Hematopoietic multipotent progenitor cell treated with erythropoietin and hydrocortisone succinate and interleukin-3 and kit ligand, for 8 days (in vitro differentiated cells): ENCODE measurements around the gene RHAG.
A peak's percentile ranks its signal among the peaks of the same experiment; 100 is the strongest.
"Not testable (repeated sequence)": the region's sequence is repeated elsewhere in the genome, so short reads cannot be mapped to it uniquely, and the experiment has no call there.

Source experiments
- DNase-seq: peaks from one replicate; pipeline ENCODE4 v3.0.0-alpha.2; 2015

RHAG gene

GRCh38 chr6:49636713-49637349 lies at the start of gene RHAG:
TSS of gene RHAG (minus strand) at chr6:49636839. CDS start at chr6:49636812, 27 bp downstream.
- DNase-seq = peak; percentile 99

GRCh38 chr6:49676671-49677281 lies 40.1 kb upstream of the RHAG start:
- no peak for DNase-seq

DNA sequence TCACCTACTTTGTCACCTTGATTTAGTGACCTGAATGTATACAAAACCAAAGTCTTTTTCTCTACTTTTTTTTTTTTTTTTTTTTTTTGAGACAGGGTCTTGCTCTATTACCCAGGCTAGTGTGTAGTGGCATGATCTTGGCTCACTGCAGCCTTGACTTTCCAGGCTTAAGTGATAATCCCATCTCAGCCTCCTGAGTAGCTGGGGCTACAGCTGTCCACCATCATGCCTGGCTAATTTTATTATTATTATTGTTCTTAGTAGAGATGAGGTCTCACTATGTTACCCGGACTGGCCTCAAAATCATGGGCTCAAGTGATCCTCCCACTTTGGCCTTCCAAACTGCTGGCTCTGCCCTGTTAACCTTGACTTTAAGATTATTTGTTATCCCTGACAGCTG lies 39.2 kb upstream of the RHAG start:
- no peak for DNase-seq

GRCh38 chr6:49668083-49668511 lies 31.5 kb upstream of the RHAG start:
- no peak for DNase-seq

DNA sequence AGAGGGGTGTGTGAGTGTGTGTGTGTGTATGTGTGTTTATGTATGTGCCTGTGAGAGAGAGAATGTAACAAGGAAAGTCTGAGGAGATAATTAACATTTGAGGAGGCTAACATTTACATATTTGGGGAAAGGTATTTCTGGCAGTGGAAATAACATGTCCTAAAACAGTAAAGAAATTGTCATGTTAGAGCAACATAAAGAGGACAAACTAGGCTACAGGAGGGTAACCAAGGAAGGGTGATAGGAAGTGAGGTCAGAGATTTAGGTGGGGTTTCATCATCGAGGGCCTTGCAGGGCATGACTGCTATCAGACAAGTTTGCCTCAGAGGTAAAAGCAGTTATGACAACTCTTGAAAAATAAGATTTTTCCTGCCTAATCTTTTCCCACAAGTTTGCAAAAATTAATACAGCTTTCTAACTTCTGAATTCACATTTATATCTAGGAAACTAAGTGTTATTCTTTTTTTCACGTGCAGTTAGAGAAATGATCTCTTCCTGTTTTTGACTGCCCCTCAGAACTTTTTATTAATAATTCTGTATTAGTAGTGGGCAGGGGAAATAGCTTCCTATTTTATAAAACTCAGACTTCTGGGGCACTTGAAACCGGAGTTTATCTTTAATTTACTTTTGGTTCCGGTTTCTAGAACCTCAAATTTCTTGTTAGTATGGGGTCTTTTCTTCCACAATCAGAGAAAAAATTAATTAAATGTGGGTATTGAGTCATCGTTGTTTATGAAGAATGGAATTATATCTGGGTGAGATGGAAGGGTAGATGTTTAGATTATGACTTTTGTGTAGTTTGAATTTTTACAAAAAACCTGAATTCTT lies 30.5 kb upstream of the RHAG start:
- DNase-seq = peak; percentile 62

- no peak for DNase-seq
These were observed 29.8 kb upstream of the RHAG start for GRCh38 chr6:49666480-49666879.

- no peak for DNase-seq
These were observed 28.2 kb upstream of the RHAG start for GRCh38 chr6:49664817-49665216.

DNA sequence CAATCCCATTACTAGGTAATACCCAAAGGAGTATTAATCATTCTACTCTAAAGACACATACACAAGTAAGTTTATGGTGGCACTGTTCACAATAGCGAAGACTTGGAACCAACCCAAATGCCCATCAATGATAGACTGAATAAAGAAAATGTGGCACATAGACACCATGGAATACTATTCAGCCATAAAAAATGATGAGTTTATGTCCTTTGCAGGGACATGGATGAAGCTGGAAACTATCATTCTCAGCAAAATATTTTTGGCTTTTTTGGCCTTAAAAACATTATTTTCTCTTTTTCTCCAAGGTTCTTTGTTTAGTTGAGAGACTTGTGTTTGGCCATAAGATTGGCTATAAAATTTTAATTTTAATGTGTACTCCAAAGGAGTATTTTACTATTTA lies 27.4 kb upstream of the RHAG start:
- not testable (repeated sequence) for DNase-seq

DNA sequence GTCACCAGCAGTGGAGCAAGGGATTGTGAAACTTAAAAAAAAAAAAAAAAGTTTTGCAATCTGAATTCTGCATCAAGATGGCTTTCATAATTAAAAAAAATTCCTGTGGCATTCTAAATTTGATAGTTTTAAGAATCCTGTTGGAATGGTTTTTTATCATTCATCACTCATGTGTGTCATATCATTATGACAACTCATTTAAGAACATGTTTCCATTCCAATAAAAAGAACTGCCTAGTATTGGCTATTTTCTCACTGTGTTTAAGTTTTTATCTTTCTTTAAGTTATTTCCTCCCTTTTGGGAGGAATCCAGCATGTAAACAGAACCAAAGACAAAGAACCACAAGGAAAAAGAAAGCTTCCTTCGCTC lies 26.2 kb upstream of the RHAG start:
- no peak for DNase-seq

DNA sequence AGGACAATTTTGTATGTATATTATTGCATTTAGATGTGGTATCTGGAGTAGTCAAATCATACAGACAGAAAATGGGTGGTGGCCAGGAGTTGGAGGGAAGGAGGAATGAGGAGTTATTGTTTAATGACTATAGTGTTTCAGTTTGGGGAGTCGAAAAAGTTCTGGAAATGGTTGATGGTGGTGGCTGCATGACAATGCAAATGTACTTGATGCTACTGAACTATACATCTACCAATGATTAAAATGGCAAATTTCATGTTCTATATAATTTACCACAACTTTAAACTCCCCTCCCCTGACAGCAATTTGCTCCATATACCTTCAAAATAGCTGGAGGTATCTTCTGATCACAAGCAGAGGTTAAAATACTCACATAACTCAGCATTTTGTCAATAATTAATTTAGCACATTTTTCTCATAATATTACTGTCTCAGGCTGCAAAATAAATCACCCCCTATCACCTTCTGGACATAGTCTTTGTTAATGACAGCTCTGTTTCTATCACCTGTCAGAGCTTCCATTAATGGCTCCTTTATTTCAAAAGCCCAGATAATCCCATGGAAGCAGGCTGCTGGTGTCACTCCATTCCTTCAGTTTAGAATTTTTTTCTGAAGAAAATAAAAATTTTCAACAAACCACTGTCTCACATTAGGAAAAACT lies 25.7 kb upstream of the RHAG start:
- no peak for DNase-seq

DNA sequence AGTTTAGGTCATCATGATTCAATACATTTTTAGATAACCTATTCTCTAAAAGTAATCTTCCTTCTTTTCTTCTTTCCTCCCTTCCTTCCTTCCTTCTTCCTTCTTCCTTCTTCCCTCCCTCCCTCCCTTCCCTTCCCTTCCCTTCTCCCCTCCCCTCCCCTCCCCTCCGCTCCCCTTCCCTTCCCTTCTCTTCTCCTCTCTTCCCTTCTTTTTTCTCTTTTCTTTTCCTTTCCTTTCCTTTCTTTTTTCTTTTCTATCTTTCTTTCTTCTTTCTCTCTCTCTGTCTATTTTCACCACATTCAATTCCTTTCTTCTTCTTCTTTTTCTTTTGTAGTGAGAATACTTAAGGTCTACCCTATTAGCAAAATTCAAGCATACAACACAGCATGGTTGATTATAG lies 17.3 kb upstream of the RHAG start:
- DNase-seq = no peak

GRCh38 chr6:49653438-49653837 lies 16.8 kb upstream of the RHAG start:
- DNase-seq = no peak

DNA sequence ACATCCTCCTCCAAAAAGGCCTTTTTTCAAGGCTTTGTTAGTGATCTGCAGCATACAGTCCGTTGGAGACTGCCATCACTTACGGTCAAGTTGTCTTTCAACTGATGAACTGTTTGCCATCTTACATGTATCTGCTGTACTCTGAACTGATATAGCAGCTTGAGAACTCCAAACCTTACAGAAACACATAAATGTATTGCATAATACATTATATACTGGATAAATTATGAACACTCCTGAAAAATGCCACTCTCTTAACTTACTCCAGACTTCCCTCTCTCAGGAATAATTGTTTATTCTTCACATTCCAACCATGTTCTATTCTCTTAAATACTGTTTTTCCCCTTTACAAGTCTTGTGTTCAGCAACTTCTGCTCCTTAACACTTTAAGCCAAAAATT lies 14.6 kb upstream of the RHAG start:
- DNase-seq = no peak

DNA sequence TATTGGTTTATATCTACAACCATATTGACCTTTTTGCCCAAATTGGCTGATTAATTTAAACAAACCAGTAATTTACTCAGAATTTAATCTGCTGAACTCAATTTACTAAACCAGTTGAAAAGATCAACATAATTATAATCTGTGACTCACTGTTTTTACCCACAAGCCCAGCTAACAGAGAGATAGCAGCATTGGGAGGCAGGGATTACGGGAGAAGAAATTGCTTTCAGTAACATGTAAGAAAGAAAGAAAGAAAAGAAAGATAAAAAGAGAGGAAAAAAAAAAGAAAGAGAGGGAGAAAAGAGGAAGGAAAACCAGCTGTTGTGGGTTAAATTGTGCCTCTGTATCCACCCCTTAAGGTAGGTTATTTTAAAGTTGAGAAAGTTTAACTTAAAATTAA lies 13.3 kb upstream of the RHAG start:
- DNase-seq = no peak

GRCh38 chr6:49648036-49648435 lies 11.4 kb upstream of the RHAG start:
- peak; percentile 41 for DNase-seq

DNA sequence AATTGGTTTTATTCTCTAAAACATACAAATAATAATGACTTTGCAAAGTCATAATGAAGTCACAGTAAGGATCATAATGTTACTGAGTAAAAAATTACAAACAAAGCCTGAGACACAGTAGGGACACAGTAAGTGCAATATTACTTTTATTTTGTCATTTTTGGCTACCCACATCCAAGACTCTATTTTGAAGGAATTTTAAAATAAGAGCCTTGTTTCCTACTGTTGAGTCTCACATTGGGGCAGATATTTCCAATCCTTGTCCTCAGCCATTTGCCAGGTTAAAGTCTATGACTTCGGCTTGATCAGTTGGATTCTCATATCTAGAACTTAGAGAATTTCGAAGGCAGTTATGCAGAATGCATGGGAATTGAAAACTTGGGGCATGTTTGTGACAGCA lies 10.8 kb upstream of the RHAG start:
- no peak for DNase-seq

GRCh38 chr6:49646942-49647341 lies 10.3 kb upstream of the RHAG start:
- peak; percentile 38 for DNase-seq

GRCh38 chr6:49646130-49646824 lies 9.6 kb upstream of the RHAG start:
- DNase-seq = peak; percentile 99

- DNase-seq = no peak
These were observed 8.5 kb upstream of the RHAG start for GRCh38 chr6:49645139-49645538.

- DNase-seq = peak; percentile 50
These were observed 2.7 kb upstream of the RHAG start for GRCh38 chr6:49639177-49639817.

- DNase-seq = no peak
These were observed 702 bp upstream of the RHAG start for GRCh38 chr6:49637350-49637731.

GRCh38 chr6:49635978-49636712 lies 494 bp downstream of the RHAG start:
- peak; percentile 54 for DNase-seq
